Stimulated activated CD4-positive, alpha-beta T cell treated with anti-CD3 and anti-CD28 coated beads, Interleukin-12 subunit alpha, Interleukin-12 subunit beta, amount 100 ng/mL, for 48 hours (primary cell): ENCODE data around the gene GMCL2.

Experiments
- DNase-seq, 3 donors: peaks; one replicate each; pipeline ENCODE4 v3.0.0-alpha.2; 2020; ENCODE audit warnings: low read depth in 2 of 3, low spot score in 1 of 3

The GMCL2 gene

DNA sequence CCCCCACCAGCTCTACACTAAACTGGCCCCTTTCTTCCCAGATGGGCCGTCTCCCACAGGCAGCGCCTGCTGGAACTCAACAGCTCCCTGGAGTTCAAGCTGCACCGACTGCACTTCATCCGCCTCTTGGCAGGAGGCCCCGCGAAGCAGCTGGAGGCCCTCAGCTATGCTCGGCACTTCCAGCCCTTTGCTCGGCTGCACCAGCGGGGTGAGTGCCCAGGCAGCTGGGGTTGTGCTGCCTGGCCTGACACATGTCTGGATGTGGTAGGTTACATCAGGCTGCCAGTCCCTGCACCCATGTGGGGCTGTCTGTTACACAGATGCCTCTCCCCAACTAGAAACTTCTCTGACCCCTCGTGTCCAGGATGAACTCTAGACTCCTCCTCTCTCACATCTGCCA lies 43.3 kb downstream of the GMCL2 start:
- DNase-seq = no peak

DNA sequence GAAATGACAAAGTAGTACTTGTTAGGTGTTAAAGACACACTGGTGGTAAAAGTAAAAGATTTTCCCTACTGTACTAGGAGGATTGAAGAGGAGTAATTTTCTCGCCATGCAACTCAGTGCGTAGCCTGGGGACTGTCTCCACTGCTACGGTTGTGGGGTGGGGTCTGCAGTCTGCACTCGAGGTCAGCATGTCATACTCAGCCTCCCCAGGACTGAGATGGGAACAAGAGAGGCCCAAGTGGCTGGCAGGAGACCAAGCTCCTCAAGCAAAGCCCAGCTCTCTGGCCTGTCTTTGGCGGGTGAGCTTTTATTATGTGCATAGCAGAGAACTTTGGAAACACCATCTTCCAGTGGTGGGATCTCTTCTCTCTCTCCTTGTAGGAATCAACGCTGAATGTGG lies 43.9 kb downstream of the GMCL2 start:
- no peak for DNase-seq

DNA sequence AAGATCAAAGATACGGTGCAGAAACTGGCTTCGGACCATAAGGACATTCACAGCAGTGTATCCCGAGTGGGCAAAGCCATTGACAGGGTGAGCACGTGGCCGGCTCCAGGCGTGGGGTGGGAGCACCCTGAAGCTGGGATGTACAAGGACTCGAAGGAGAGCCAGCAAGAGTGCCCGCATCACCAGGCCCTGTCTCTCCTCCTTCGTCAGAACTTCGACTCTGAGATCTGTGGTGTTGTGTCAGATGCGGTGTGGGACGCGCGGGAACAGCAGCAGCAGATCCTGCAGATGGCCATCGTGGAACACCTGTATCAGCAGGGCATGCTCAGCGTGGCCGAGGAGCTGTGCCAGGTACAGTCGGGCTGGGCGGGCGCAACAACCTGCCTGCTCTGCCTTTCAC lies 44.5 kb downstream of the GMCL2 start:
- DNase-seq = no peak

DNA sequence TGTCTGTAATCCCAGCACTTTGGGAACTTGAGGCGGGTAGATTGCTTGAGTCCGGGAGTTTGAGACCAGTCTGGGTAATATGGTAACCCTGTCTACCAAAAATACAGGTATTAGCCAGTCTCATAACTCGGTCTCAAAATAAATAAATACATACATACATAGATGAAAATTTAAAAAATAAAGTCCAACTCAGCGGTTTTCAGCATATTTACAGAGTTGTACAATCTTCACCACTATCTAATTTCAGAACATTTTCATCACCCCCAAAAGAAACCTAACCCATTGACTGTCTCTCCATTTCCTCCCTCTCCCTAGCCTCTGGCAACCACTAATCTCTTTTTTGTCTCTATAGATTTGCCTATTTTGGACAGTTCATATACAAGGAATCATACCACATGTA lies 45.6 kb downstream of the GMCL2 start:
- DNase-seq = no peak

DNA sequence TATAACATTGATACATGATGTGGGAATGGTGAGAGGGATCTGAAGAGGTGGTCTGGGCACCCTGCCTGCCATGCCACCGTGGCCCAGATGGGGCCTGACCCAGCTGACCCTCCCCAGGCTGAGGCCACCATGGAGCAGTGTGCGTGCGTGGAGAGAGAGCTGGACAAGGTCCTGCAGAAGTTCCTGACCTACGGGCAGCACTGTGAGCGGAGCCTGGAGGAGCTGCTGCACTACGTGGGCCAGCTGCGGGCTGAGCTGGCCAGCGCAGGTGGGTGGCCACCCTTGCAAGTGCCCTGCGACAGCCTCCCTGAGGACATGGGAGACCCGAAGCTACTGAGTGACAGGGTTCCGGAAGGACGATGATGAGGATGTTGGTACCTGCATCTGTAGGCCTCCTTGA lies 49.2 kb downstream of the GMCL2 start:
- DNase-seq = no peak

DNA sequence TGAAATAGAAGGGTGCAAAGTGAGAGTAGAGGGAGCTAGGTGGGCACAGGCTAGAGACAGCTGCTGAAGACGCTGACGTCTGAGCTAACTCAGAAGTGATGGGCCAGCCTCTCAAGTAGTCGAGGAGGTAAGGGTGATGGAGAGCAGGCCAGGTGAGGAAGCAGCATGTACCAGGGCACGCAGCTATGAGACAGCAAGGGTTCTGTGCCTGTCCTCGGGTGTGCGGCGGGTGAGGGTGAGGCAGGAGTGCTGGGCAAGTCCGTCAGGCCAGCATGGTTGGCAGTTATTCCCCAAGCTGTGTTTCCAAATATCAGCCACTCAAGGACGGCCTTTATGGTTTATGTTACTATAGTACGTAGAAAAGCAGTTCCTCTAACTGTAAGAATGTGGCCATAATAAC lies 50.2 kb downstream of the GMCL2 start:
- no peak for DNase-seq
